ENCODE measurements around the gene ARHGEF28.

- TF ChIP-seq CTCF (IDR thresholded peaks at IDR 0.05; ENCODE audit: low read depth, low read length, poor library complexity, severe bottlenecking) (no peak), EZH2phosphoT487 (IDR thresholded peaks at IDR 0.05; ENCODE audit: borderline replicate concordance, low read length) (no peak)
These were observed 188.3 kb downstream of the ARHGEF28 start for GRCh38 chr5:73814233-73814846.

Measured in DOHH2 (cell line).